ENCODE data around the gene NTMT2. TPM values are rescaled to one million over a fixed set of nuclear protein-coding genes. Genes with fewer than 3 reads are reported as not detected.

The NTMT2 gene
- total and polyA plus RNA-seq, 4 donors, result not detected

- H3K27me3 ChIP-seq (ENCODE audit: control insufficient read depth in 3 of 3, insufficient read depth in 3 of 3, low read length in 2 of 3), result no peaks in the 10 kb centered on the region
- no peak overlapping the region for H3K9ac ChIP-seq (ENCODE audit: insufficient read depth in 1 of 2, low read length in 2 of 2)
- no peak overlapping the region for H3K27ac ChIP-seq (ENCODE audit: low read depth in 1 of 2, low read length in 1 of 2)
- H3K4me3 ChIP-seq, result no peak overlapping the region
- TF ChIP-seq CTCF (IDR thresholded peaks at IDR 0.05; ENCODE audit: control extremely low read depth, extremely low read depth), result no peak
- H3K36me3 ChIP-seq (ENCODE audit: control insufficient read depth in 4 of 4, insufficient read depth in 4 of 4, low read length in 4 of 4), result no peaks in the 10 kb centered on the region
- H3K4me1 ChIP-seq (ENCODE audit: control insufficient read depth in 5 of 5, insufficient read depth in 5 of 5, low read length in 5 of 5), result peaks cover 0 to 3% (median 0%) of the 10 kb centered on the region in 5 donors
- DNase-seq (no peak), ATAC-seq (ENCODE audit: insufficient read depth, low FRiP score) (no peak)
- H3K9me3 ChIP-seq (ENCODE audit: control insufficient read depth in 4 of 4, insufficient read depth in 3 of 4, low read length in 3 of 4), result no peaks in the 10 kb centered on the region
These were observed 52.8 kb downstream of the NTMT2 start for GRCh38 chr1:170198584-170198983.

- DNase-seq (no peak), ATAC-seq (ENCODE audit: insufficient read depth, low FRiP score) (no peak)
- TF ChIP-seq CTCF (IDR thresholded peaks at IDR 0.05; ENCODE audit: control extremely low read depth, extremely low read depth), result no peak
- Histone ChIP-seq H3K36me3 (ENCODE audit: control insufficient read depth in 4 of 4, insufficient read depth in 4 of 4, low read length in 4 of 4) (no peaks in the 10 kb centered on the region), H3K9me3 (ENCODE audit: control insufficient read depth in 4 of 4, insufficient read depth in 3 of 4, low read length in 3 of 4) (no peaks in the 10 kb centered on the region), H3K27me3 (ENCODE audit: control insufficient read depth in 3 of 3, insufficient read depth in 3 of 3, low read length in 2 of 3) (no peaks in the 10 kb centered on the region), H3K27ac (ENCODE audit: low read depth in 1 of 2, low read length in 1 of 2) (no peak overlapping the region), H3K4me3 (no peak overlapping the region), H3K4me1 (ENCODE audit: control insufficient read depth in 5 of 5, insufficient read depth in 5 of 5, low read length in 5 of 5) (peaks cover 0 to 9% (median 0%) of the 10 kb centered on the region in 5 donors), H3K9ac (ENCODE audit: insufficient read depth in 1 of 2, low read length in 2 of 2) (no peak overlapping the region)
These were observed 54.4 kb downstream of the NTMT2 start for GRCh38 chr1:170200161-170200560.

GRCh38 chr1:170200621-170201397 is 55.0 kb downstream of the NTMT2 start:
- Histone ChIP-seq H3K27me3 (ENCODE audit: control insufficient read depth in 3 of 3, insufficient read depth in 3 of 3, low read length in 2 of 3) (no peaks in the 10 kb centered on the region), H3K4me1 (ENCODE audit: control insufficient read depth in 5 of 5, insufficient read depth in 5 of 5, low read length in 5 of 5) (peaks cover 0 to 9% (median 0%) of the 10 kb centered on the region in 5 donors), H3K9ac (ENCODE audit: insufficient read depth in 1 of 2, low read length in 2 of 2) (no peak overlapping the region), H3K36me3 (ENCODE audit: control insufficient read depth in 4 of 4, insufficient read depth in 4 of 4, low read length in 4 of 4) (no peaks in the 10 kb centered on the region), H3K9me3 (ENCODE audit: control insufficient read depth in 4 of 4, insufficient read depth in 3 of 4, low read length in 3 of 4) (no peaks in the 10 kb centered on the region), H3K4me3 (no peak overlapping the region), H3K27ac (ENCODE audit: low read depth in 1 of 2, low read length in 1 of 2) (peak overlapping the region in 1 of 2 donors; percentile 14)
- 36 to 49% methylated on average over 4 of the region's 4 CpGs for WGBS, 2 donors
- DNase-seq (peak in 1 of 3 donors; percentile 17), ATAC-seq (ENCODE audit: insufficient read depth, low FRiP score) (no peak)
- no peak for TF ChIP-seq CTCF (IDR thresholded peaks at IDR 0.05; ENCODE audit: control extremely low read depth, extremely low read depth)

GRCh38 chr1:170203693-170204092 is 57.9 kb downstream of the NTMT2 start:
- Histone ChIP-seq H3K36me3 (ENCODE audit: control insufficient read depth in 4 of 4, insufficient read depth in 4 of 4, low read length in 4 of 4) (no peaks in the 10 kb centered on the region), H3K4me1 (ENCODE audit: control insufficient read depth in 5 of 5, insufficient read depth in 5 of 5, low read length in 5 of 5) (peaks cover 0 to 9% (median 0%) of the 10 kb centered on the region in 5 donors), H3K4me3 (no peak overlapping the region), H3K9me3 (ENCODE audit: control insufficient read depth in 4 of 4, insufficient read depth in 3 of 4, low read length in 3 of 4) (peaks cover 0 to 2% (median 0%) of the 10 kb centered on the region in 4 donors), H3K27me3 (ENCODE audit: control insufficient read depth in 3 of 3, insufficient read depth in 3 of 3, low read length in 2 of 3) (no peaks in the 10 kb centered on the region), H3K27ac (ENCODE audit: low read depth in 1 of 2, low read length in 1 of 2) (no peak overlapping the region), H3K9ac (ENCODE audit: insufficient read depth in 1 of 2, low read length in 2 of 2) (no peak overlapping the region)
- no peak for TF ChIP-seq CTCF (IDR thresholded peaks at IDR 0.05; ENCODE audit: control extremely low read depth, extremely low read depth)
- ATAC-seq (ENCODE audit: insufficient read depth, low FRiP score), result no peak
- no peak for DNase-seq

Data from lung (tissue), 12 donors.